AG09319 (cell line): Measurements from ENCODE around the gene MON2.
A peak's percentile ranks its signal among the peaks of the same experiment; 100 is the strongest.
"Not testable (repeated sequence)": the region's sequence is repeated elsewhere in the genome, so short reads cannot be mapped to it uniquely, and the experiment has no call there.

Experiments used
- DNase-seq: peaks from one replicate; pipeline ENCODE4 v3.0.0-alpha.2; 2010; ENCODE audit warnings: low read depth; ENCODE audit errors: extremely low read depth
- CTCF ChIP-seq: IDR thresholded peaks from 2 replicates; pipeline ENCODE4 v1.5.1; 2011; ENCODE audit warnings: low read depth, mild to moderate bottlenecking, inconsistent platforms, low read length, moderate library complexity

Gene MON2

GRCh38 chr12:62482769-62483168 lies 16.1 kb downstream of the MON2 start:
- DNase-seq: no peak
- no peak for TF ChIP-seq CTCF

DNA sequence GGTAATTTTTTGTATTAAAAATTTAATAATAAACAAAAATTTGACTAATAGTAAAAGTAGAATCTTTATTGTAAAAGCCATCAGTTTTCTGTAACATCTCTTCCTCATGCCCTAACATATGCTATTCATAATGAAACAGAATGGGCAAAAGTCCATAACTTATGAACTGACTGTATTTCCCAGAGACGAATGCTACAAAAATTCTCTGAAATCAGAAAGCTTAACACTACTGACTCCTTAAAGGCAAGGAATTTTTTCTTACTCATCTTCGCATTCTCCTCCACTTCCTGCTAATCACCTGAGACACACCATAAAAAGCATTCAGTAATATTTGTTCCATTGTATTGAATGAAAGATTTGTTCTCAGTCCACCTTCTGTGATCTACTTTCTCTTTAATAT lies 17.6 kb downstream of the MON2 start:
- no peak for TF ChIP-seq CTCF
- DNase-seq: peak; percentile 8

- TF ChIP-seq CTCF: no peak
- no peak for DNase-seq
Observed at GRCh38 chr12:62505786-62506185, 39.2 kb downstream of the MON2 start.

GRCh38 chr12:62512901-62513300 lies 46.3 kb downstream of the MON2 start:
- TF ChIP-seq CTCF: no peak
- no peak for DNase-seq

DNA sequence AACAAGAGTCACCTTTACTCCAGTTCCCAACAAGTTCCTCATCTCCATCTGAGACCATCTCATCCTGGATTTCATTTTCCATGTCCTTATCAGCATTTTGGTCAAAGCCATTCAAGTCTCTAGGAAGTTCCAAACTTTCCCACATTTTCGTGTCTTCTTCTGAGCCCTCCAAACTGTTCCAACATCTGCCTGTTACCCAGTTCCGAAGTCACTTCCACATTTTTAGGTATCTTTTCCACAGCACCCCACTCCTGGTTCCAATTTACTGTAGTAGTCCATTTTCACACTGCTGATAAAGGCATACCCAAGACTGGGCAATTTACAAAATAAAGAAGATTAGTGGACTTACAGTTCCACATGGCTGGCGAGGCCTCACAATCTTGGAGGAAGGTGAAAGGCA lies 47.5 kb downstream of the MON2 start:
- DNase-seq: not testable (repeated sequence)

GRCh38 chr12:62516927-62517326 lies 50.3 kb downstream of the MON2 start:
- DNase-seq: no peak
- no peak for TF ChIP-seq CTCF

DNA sequence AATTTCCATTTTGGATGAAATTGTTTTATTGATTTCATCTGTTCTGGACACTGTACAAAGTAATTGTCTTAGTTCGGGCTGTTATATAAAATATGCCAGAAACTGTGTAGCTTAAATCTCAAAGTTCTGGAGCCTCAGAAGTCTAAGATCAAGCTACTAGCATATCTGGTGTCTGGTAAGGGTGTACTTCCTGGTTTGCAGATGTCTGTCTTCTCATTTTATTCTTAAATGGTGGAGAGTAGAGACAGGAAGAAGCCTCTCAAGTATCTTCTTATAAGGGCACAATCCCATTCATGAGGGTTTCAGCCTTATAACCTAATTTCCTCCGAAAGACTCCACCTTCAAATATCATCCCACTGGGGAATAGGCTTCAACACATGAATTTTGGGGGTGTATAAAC lies 51.3 kb downstream of the MON2 start:
- no peak for DNase-seq
- TF ChIP-seq CTCF: no peak

GRCh38 chr12:62519043-62519442 lies 52.4 kb downstream of the MON2 start:
- DNase-seq: no peak
- TF ChIP-seq CTCF: no peak
